Body of pancreas (tissue), 4 donors: ENCODE measurements around the gene SLC6A11. TPM values are rescaled to one million over a fixed set of nuclear protein-coding genes. Genes with fewer than 3 reads are reported as not detected.

Source experiments
- ATAC-seq: fragments of 150-250 bp; one replicate; pipeline ENCODE4 v1.9.1; 2016
- DNase-seq, 4 donors: peaks; one replicate each; pipeline ENCODE4 v3.0.0-alpha.2; 2019
- H3K27ac ChIP-seq, 4 donors: fragments of 200-600 bp; sonication (generic); 1 replicate in 3 of 4; 2 replicates in 1 of 4; pipeline versions ENCODE4 v1.5.1 to v1.6.1; 2016 to 2019; ENCODE audit warnings: mild to moderate bottlenecking in 1 of 4, mixed read lengths in 1 of 4, moderate library complexity in 1 of 4
- H3K27me3 ChIP-seq, 2 donors: fragments of 200-600 bp; sonication (generic); one replicate each; pipeline ENCODE4 v1.6.0; 2016; ENCODE audit warnings: mild to moderate bottlenecking in 1 of 2
- H3K36me3 ChIP-seq, 2 donors: fragments of 200-600 bp; sonication (generic); replicated peaks in 1 of 2; 2 replicates each; pipeline ENCODE4 v1.5.1; 2016; ENCODE audit warnings: low read depth in 2 of 2; ENCODE audit not compliant: insufficient read depth in 1 of 2
- H3K4me1 ChIP-seq: fragments of 200-600 bp; sonication (generic); one replicate; pipeline ENCODE4 v1.6.0; 2016
- H3K4me3 ChIP-seq, 2 donors: fragments of 200-600 bp; sonication (generic); 1 replicate in 1 of 2; 2 replicates in 1 of 2; pipeline ENCODE4 v1.5.1; 2016 to 2019
- H3K9me3 ChIP-seq, 3 donors: fragments of 200-600 bp; sonication (generic); 1 replicate in 2 of 3; 2 replicates in 1 of 3; pipeline ENCODE4 v1.5.1; 2016
- POLR2A ChIP-seq, 3 donors: fragments of 450-650 bp; IDR thresholded peaks; one replicate each; pipeline ENCODE4 v1.6.1; 2016; ENCODE audit warnings: antibody characterized with exemption in 3 of 3, mild to moderate bottlenecking in 2 of 3
- WGBS, 2 donors: methylation state at CpG; one replicate each; pipeline ENCODE4 v1.1.5; 2017; 5-methylcytosine and 5-hydroxymethylcytosine counted together
- intact Hi-C: fragments of 100-400 bp; cut with DNase I; formaldehyde crosslinking; loops from one replicate; pipeline ENCODE4 v1.15.1; 2023
- total RNA-seq, 2 donors: library from RNA; depleted of rRNA; stranded (reverse); fragments of >200 nt; gene quantifications; one replicate each; pipeline ENCODE4 v1.1.0, GENCODE V29; 2016
- TF ChIP-seq, protein P1 (sequence below), 7 experiments: fragments of 450-650 bp in 4 of 7; fragments of 200-600 bp in 3 of 7; sonication (generic) in 3 of 7; IDR thresholded peaks; one replicate each; pipeline ENCODE4 v1.5.1; 2016 to 2019; ENCODE audit warnings: antibody characterized with exemption in 7 of 7

The SLC6A11 gene
- total RNA-seq, 2 donors from 2014 or later, result 0.52 TPM; not detected in 1

DNA sequence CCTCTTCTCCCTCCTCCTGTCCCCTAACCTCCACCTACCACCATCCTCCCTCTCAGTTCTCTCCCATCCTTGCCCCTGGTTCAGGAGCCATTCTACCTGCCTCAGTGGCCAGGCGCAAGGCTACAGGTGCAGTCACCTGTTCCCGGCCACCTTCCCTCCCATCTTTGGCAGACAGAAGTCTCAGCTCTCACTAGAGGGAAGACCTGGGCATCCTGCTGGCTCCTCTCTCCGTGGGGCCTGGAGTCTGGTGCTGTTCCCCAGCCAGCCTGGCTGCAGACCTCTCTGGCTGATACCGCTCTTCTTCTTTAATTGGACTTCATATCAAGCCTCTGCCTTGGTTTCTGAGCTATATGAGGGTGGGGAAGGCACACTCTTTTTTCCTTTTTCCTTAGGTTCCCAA lies 123.5 kb downstream of the SLC6A11 start:
- WGBS, 2 donors, result 73 to 79% methylated on average over 4 of the region's 4 CpGs
- intact Hi-C loops, result no loop called here
- no peak for DNase-seq
- Histone ChIP-seq H3K27ac (no peak overlapping the region), H3K4me1 (no peaks in the 10 kb centered on the region), H3K27me3 (peaks cover 0 to 4% of the 10 kb centered on the region in 2 donors), H3K4me3 (no peak overlapping the region), H3K9me3 (peaks cover 0 to 7% (median 0%) of the 10 kb centered on the region in 3 donors), H3K36me3 (no peaks in the 10 kb centered on the region)
- no peak for TF ChIP-seq POLR2A (IDR thresholded peaks at IDR 0.05)
- TF ChIP-seq, protein P1, sequence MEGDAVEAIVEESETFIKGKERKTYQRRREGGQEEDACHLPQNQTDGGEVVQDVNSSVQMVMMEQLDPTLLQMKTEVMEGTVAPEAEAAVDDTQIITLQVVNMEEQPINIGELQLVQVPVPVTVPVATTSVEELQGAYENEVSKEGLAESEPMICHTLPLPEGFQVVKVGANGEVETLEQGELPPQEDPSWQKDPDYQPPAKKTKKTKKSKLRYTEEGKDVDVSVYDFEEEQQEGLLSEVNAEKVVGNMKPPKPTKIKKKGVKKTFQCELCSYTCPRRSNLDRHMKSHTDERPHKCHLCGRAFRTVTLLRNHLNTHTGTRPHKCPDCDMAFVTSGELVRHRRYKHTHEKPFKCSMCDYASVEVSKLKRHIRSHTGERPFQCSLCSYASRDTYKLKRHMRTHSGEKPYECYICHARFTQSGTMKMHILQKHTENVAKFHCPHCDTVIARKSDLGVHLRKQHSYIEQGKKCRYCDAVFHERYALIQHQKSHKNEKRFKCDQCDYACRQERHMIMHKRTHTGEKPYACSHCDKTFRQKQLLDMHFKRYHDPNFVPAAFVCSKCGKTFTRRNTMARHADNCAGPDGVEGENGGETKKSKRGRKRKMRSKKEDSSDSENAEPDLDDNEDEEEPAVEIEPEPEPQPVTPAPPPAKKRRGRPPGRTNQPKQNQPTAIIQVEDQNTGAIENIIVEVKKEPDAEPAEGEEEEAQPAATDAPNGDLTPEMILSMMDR (IDR thresholded peaks at IDR 0.05), result no peak
- no peak for ATAC-seq

- Histone ChIP-seq H3K36me3 (no peaks in the 10 kb centered on the region), H3K4me1 (no peaks in the 10 kb centered on the region), H3K9me3 (peaks cover 0 to 7% (median 0%) of the 10 kb centered on the region in 3 donors), H3K27ac (no peak overlapping the region), H3K27me3 (peaks cover 0 to 4% of the 10 kb centered on the region in 2 donors), H3K4me3 (no peak overlapping the region)
- 63 to 72% methylated on average over 12 of the region's 12 CpGs for WGBS, 2 donors
- TF ChIP-seq, protein P1 (IDR thresholded peaks at IDR 0.05), result no peak
- no peak for TF ChIP-seq POLR2A (IDR thresholded peaks at IDR 0.05)
- DNase-seq (no peak), ATAC-seq (no peak)
- intact Hi-C loops, result no loop called here
Observed at GRCh38 chr3:10940106-10940505, 124.1 kb downstream of the SLC6A11 start.

DNA sequence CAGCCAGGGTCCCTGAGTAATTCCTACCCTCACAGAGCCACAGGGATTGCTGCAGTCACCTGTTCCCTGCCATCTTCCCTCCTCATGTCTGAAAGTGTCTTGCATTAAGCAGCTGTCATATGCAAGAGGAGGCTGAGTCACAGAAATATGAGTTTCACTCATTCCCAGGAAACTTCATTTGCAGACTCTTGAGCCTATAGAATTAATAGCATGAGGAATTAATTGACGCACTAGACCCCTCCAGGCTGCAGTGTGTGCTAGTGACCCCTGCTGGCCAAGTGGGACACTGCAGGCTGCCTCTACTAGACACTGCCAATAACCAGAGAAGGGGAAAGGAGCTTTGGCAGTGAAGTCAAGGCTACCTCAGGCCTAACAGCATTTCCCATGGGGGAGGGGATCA lies 125.9 kb downstream of the SLC6A11 start:
- 40% methylated on average over 1 of the region's 1 CpG; no CpG with 5 or more reads in 1 of the 2 donors for WGBS, 2 donors
- ATAC-seq (no peak), DNase-seq (no peak)
- Histone ChIP-seq H3K27me3 (peaks cover 0 to 4% of the 10 kb centered on the region in 2 donors), H3K27ac (no peak overlapping the region), H3K4me3 (no peak overlapping the region), H3K9me3 (peaks cover 0 to 7% (median 0%) of the 10 kb centered on the region in 3 donors), H3K36me3 (no peaks in the 10 kb centered on the region), H3K4me1 (no peaks in the 10 kb centered on the region)
- TF ChIP-seq, protein P1 (IDR thresholded peaks at IDR 0.05), result peak in 6 of 7 experiments; percentile 8 to 38 (median 18)
- TF ChIP-seq POLR2A (IDR thresholded peaks at IDR 0.05), result no peak
- intact Hi-C loops, result no loop called here

- intact Hi-C loops, result no loop called here
- ATAC-seq, result no peak
- no peak overlapping the region for H3K4me3 ChIP-seq
- no peaks in the 10 kb centered on the region for H3K27me3 ChIP-seq
- no peak overlapping the region for H3K27ac ChIP-seq
- no peak for TF ChIP-seq POLR2A (IDR thresholded peaks at IDR 0.05)
- TF ChIP-seq, protein P1 (IDR thresholded peaks at IDR 0.05), result no peak
- H3K36me3 ChIP-seq, result no peaks in the 10 kb centered on the region
- peaks cover 0 to 7% (median 0%) of the 10 kb centered on the region in 3 donors for H3K9me3 ChIP-seq
- no peak for DNase-seq
- 74 to 75% methylated on average over 4 of the region's 4 CpGs for WGBS, 2 donors
- no peaks in the 10 kb centered on the region for H3K4me1 ChIP-seq
Observed at GRCh38 chr3:10942690-10943205, 126.7 kb downstream of the SLC6A11 start.

- H3K4me1 ChIP-seq, result no peaks in the 10 kb centered on the region
- DNase-seq (no peak), ATAC-seq (no peak)
- peaks cover 0 to 7% (median 0%) of the 10 kb centered on the region in 3 donors for H3K9me3 ChIP-seq
- no peak overlapping the region for H3K4me3 ChIP-seq
- H3K27me3 ChIP-seq, result no peaks in the 10 kb centered on the region
- H3K27ac ChIP-seq, result no peak overlapping the region
- TF ChIP-seq, protein P1 (IDR thresholded peaks at IDR 0.05), result no peak
- TF ChIP-seq POLR2A (IDR thresholded peaks at IDR 0.05), result no peak
- H3K36me3 ChIP-seq, result no peaks in the 10 kb centered on the region
- intact Hi-C loops, result loop anchor here (5.0 kb wide), 1 partner anchor 112 kb away; no protein-coding TSS in a partner anchor
- WGBS, 2 donors, result 64 to 70% methylated on average over 4 to 8 of the region's 8 CpGs
Observed at GRCh38 chr3:10944866-10945265, 128.8 kb downstream of the SLC6A11 start.
